CD4-positive, alpha-beta T cell treated with Interleukin-1 beta for 1 hour (primary cell): ENCODE measurements around the gene RAP1GDS1.
"Not testable (repeated sequence)": the region's sequence is repeated elsewhere in the genome, so short reads cannot be mapped to it uniquely, and the experiment has no call there.

Source experiments
- DNase-seq, 2 donors: peaks; one replicate each; pipeline ENCODE4 v3.0.0-alpha.2; 2020 to 2022

The RAP1GDS1 gene

GRCh38 chr4:98358630-98359248 is 97.6 kb downstream of the RAP1GDS1 start:
- DNase-seq, result no peak

- no peak for DNase-seq
Measured at GRCh38 chr4:98359646-98360045, 98.5 kb downstream of the RAP1GDS1 start.

GRCh38 chr4:98363431-98363830 is 102.2 kb downstream of the RAP1GDS1 start:
- no peak for DNase-seq

GRCh38 chr4:98366275-98366674 is 105.1 kb downstream of the RAP1GDS1 start:
- DNase-seq, result not testable (repeated sequence)

- not testable (repeated sequence) for DNase-seq
Measured at GRCh38 chr4:98368000-98368399, 106.8 kb downstream of the RAP1GDS1 start.

DNA sequence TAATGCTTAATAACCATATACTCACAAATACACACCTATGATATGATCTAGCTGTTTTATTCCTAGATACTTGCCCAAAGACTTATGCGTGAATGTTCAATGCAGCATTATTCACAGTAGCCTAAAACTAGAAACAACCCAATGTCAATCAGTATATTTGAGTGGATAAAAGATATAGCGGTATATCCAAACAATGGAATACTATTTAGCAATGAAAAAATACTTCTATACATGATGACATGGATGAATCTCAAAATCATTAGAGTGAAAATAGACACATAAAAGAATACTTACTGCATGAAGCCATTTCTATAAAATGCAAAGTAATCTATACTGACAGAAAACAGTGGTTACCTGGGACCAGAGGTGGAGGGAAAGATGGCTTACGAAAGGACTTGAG is 108.1 kb downstream of the RAP1GDS1 start:
- DNase-seq, result no peak

GRCh38 chr4:98374643-98375042 is 113.5 kb downstream of the RAP1GDS1 start:
- no peak for DNase-seq

DNA sequence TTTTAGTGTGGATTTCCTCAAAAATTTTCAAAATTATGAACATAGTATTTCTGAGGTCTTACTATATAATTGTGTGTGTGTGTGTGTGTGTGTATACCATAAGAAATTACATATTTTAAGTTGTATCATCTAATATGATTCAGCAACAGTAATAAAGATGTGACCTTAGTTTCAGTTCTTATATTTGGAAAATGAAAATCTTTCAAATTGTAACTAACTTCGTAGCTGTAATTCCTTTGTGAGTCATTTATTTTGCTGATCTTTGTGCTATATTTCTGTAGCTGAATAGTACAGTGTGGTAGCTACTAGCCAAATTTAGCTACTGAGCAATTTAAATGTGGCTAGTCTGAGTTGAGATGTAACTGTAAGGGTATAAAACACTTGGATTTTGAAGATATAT is 116.4 kb downstream of the RAP1GDS1 start:
- DNase-seq, result no peak

DNA sequence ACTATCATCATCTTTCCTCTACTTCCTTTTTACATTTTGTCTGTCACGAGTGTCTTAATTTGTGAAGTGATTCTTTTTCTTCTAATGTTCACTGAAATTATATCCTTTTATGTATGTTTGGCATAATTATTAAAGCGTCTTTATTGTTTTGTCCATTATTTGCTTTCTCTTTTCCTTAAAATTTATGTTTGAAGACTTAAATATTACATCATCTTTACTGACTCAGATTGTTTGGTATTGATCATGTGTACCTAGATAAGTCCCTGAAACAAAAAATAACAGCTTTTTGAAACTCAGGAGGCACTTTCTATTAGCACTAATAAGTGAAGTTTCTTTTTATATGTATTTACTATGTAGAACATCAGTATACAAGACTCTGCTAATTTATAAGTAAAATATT is 120.1 kb downstream of the RAP1GDS1 start:
- no peak for DNase-seq

GRCh38 chr4:98383431-98384106 is 122.4 kb downstream of the RAP1GDS1 start:
- DNase-seq, result no peak

- DNase-seq, result no peak
Measured at GRCh38 chr4:98385831-98386230, 124.6 kb downstream of the RAP1GDS1 start.

GRCh38 chr4:98387345-98388026 is 126.3 kb downstream of the RAP1GDS1 start:
- DNase-seq, result no peak

DNA sequence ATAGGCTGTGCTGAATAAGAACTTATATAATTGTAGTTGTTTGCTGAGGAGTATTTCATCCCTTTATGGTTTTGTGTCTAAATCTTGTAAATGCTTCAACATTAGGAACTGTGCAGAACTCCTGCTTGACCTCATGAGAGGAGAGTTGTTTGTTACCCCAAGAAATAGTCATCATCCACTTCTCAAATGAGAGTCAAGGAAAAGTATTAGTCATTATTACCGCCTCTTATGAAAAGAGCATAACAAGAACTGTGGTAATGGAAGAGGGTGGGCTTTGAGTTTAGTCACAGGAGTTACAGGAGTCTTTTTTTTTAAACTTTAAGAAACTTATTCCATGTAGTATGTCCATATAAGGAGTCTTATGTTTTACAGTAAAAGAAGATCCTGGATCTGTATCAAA is 132.9 kb downstream of the RAP1GDS1 start:
- DNase-seq, result no peak

- DNase-seq, result no peak
Measured at GRCh38 chr4:98399915-98400314, 138.7 kb downstream of the RAP1GDS1 start.

DNA sequence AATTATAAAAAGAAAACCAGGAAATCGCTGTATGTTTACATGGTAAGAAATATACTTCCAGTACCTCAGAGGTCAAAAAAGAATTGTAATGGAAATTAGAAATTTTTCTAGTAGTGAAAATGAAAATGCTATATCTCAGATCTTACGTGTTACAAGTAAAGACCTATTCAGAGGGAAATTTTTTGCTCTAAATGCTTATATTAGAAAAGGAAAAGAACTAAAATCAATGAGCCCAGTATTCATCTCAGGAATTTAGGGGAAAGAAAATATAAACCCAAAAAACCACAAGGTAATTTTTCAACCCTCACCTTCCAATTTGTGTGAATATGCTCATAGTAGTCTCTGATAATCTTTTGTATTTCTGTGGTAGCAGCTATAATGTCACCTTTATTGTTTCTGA is 145.6 kb downstream of the RAP1GDS1 start:
- no peak for DNase-seq

DNA sequence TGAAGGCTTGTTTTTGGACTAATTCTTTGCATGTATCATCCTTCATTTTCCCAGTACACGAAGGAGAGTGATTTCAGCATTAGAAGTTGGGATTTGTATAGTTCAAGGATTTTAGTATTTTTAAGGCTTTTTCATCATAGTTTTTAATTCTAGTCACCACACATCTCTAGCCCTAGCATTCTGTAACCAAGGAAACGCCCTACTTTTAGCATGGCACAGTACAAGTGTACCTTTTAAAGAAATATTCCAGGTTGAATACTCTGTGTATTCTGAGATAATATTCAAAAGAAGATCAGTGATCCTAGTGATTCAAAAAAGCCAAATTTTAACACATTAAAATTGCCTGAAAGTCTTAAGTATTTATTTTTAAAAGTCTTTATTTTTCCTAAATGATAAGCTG is 150.5 kb downstream of the RAP1GDS1 start:
- no peak for DNase-seq

DNA sequence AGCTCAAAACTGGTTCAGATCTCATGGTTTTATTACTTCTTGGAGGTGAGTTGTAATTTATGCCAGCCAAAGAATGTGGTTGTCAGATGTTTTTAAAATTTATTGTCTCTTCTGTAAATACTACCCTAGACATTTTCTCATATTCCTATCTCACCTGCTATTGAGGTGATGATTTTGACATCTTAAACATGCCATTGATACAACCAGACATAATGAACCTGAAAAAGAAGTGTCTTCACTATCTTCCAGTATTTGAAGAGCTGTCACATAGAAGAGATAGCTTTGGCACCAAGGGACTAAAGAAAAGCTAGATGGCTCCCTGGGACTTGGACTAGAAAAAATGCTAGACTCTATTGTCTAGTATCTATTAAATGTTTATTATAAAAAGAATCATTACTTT is 155.7 kb downstream of the RAP1GDS1 start:
- DNase-seq, result no peak

DNA sequence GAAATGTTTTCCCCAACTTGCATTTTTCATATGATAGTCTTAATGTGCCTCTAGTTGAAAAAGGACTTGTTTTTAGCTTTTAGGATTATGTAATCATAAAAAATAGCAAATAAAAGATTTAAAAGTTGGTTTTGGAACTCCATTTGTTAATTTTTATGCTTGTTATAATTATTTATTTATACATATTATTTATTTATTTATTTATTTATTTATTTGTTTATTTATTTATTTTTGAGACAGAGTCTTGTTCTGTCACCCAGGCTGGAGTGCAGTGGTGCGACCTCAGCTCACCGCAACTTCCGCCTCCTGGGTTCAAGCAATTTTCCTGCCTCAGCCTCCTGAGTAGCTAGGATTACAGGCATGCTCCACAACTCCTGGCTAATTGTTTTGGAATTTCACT is 159.0 kb downstream of the RAP1GDS1 start:
- DNase-seq, result not testable (repeated sequence)

GRCh38 chr4:98421111-98421510 is 159.9 kb downstream of the RAP1GDS1 start:
- DNase-seq, result no peak

GRCh38 chr4:98423009-98423408 is 161.8 kb downstream of the RAP1GDS1 start:
- DNase-seq, result no peak

DNA sequence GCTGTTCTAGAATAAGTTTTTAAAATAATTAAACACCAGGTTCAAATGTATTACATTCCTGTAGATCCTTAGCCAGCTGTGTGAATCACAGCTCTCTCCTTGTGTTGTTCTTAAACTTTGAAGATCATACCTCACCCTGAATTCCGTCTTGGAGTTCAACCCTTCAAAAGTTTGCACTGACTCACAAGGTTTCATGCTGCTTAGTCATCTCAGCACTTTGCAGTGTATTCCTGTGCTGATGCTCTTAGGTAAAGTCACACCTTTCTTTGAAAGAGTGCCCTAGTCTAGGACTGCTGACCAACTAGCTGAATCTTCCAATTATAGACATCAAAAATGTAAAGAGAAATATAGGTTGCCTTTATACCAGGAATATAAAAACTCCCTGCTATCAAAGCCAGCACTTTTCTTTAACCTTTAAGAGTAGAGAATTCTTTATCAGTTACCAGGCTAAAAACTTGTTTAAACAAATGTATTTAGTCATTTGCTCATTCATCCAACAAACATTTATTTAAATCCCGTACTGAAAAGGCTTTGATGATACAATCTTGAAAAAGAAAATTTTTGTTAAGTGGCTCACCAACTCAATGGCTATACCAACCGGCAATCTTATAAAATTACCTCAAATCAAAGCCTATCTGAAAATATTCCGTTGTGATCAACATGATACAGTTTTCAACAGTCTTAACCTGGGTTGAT is 169.7 kb downstream of the RAP1GDS1 start:
- no peak for DNase-seq

- no peak for DNase-seq
Measured at GRCh38 chr4:98433691-98434090, 172.5 kb downstream of the RAP1GDS1 start.

DNA sequence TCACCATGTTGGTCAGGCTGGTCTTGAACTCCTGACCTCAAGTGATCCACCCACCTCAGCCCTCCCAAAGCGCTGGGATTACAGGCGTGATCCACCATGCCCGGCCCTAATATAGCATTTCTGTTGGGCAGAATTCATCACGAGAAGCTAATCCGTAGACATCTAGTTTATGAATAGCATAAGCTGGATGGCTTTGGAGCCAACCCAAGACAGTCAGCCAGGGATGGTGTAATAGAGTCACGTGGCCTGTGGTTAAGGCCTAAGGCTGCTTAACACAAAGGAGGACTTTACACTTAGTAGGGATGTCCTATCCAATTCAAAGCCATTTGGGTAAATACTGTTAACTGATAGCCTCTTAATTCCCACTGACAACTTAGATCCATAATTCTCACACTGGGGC is 173.6 kb downstream of the RAP1GDS1 start:
- DNase-seq, result no peak

- no peak for DNase-seq
Measured at GRCh38 chr4:98444371-98444770, 183.2 kb downstream of the RAP1GDS1 start.
